PC-3 (cell line): ENCODE results near the gene GALNT18.

ENCODE experiments used
- EZH2 ChIP-seq: fragments of 300-600 bp; sonication (generic); IDR thresholded peaks from one replicate; pipeline ENCODE4 v1.6.1; 2017; ENCODE audit warnings: antibody characterized with exemption, mild to moderate bottlenecking, low read length; ENCODE audit not compliant: unreplicated experiment
- EZH2phosphoT487 ChIP-seq: fragments of 300-600 bp; sonication (generic); IDR thresholded peaks from 2 replicates; pipeline ENCODE4 v1.6.1; 2018; ENCODE audit warnings: mild to moderate bottlenecking, antibody characterized with exemption, low read length, borderline replicate concordance
- TF ChIP-seq, protein P1 (sequence below): fragments of 300-600 bp; sonication (generic); conservative IDR thresholded peaks from 2 replicates; pipeline ENCODE4 v1.5.1; 2017; ENCODE audit warnings: antibody characterized with exemption, low read depth, mild to moderate bottlenecking, low read length

DNA sequence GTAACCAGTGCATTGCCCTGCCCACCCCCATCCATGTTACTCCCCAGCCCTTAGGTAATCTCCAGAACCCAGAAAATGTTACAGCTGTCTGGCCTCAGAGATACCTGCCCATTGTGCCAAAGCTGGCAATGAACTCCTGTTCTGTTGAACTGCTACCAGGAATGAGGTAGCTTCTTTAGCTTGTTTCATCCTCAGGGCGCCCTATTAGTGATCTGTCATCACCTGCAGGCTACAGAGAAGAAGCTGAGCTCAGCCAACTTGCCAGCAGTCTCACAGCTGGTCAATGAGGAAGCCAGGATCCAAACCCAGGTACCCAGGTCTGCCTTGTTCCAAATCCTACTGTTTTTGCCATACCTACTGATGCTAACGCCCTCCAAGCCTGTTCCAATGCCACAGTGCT, 88.7 kb downstream of the GALNT18 start:
- TF ChIP-seq, protein P1, sequence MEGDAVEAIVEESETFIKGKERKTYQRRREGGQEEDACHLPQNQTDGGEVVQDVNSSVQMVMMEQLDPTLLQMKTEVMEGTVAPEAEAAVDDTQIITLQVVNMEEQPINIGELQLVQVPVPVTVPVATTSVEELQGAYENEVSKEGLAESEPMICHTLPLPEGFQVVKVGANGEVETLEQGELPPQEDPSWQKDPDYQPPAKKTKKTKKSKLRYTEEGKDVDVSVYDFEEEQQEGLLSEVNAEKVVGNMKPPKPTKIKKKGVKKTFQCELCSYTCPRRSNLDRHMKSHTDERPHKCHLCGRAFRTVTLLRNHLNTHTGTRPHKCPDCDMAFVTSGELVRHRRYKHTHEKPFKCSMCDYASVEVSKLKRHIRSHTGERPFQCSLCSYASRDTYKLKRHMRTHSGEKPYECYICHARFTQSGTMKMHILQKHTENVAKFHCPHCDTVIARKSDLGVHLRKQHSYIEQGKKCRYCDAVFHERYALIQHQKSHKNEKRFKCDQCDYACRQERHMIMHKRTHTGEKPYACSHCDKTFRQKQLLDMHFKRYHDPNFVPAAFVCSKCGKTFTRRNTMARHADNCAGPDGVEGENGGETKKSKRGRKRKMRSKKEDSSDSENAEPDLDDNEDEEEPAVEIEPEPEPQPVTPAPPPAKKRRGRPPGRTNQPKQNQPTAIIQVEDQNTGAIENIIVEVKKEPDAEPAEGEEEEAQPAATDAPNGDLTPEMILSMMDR = no peak
- no peak for TF ChIP-seq EZH2
- TF ChIP-seq EZH2phosphoT487 = no peak
